NCI-H1105 (cell line): ENCODE results near the gene ST8SIA5.
A peak's percentile ranks its signal among the peaks of the same experiment; 100 is the strongest.
"Not testable (repeated sequence)": the region's sequence is repeated elsewhere in the genome, so short reads cannot be mapped to it uniquely, and the experiment has no call there.

Experiments used
- DNase-seq: peaks from one replicate; lab custom pipeline; 2025; lab: John Stamatoyannopoulos, UW

ST8SIA5 gene

DNA sequence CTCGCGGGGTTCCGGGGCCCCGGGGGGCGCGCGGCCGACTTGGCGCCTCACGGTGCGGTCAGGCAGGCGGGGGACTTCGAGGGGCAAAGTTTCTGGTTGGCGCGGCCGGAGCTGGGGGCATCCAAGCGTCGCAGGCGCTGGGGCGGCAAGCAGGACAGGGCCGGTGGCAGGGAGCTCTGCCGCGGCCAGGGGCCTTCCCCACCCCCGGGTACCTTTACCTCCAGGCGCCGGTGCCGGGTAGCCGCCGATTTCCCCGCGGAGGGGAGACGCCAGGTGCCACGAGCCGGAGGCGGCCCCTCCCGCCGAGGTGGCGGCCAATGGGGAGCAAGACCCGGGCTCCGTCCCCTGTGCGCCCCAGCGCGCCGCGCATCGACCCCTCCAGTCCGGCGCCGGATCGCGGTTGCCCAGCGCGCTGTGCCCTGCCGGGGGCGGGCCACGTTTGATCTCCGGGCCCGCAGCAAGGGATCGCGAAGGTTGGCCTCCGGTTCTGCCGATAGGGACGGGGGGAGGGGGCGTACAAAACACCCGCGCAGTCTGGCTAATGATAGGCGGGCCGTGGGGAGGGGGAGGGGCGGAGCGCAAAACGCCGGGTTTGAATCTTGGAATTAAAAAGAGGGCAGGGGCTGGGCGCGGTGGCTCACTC, at the start of gene ST8SIA5:
Gene ST8SIA5 (minus strand): TSS at position 495 of the 643 bp plus-strand sequence. CDS start 545 bp downstream, outside the sequence.
- peak; percentile 42 for DNase-seq

- not testable (repeated sequence) for DNase-seq
Observed at GRCh38 chr18:46795945-46796344, 39.1 kb upstream of the ST8SIA5 start.

GRCh38 chr18:46794607-46795006, 37.8 kb upstream of the ST8SIA5 start:
- no peak for DNase-seq

DNA sequence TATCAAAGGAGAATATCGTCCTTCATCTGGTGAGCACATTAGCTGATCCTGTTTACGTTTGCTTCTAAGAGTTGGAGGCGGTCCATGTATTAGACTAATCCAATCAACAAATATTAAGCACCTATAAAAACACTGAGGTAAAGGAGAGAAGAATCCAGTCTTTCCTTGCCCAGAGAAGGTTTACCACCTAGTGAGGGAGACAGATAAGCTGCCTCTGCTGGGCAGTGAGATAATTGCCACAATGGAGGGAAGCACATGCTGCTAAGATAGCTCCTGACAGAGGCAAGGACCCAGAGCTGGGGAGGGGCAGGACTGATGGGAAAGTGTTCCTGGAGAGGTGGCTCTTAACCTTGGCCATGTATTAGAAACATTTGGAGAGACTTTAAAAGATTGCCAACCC, 36.7 kb upstream of the ST8SIA5 start:
- DNase-seq: no peak

DNA sequence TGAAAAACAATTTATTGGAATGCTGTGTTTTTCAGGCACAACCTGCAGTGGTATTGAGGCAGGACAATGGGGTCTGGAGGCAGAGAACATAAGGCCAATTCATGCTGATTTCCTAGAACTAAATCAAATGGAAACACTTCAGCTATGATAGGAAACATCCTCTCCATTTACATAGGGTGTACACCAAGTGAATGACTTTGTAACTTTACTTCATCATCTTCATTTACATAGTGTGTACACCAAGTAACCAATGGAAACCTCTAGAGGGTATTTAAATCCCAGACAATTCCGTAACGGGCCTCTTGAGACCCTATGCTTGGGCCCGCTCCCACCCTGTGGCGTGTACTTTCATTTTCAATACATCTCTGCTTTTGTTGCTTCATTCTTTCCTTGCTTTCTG, 32.2 kb upstream of the ST8SIA5 start:
- DNase-seq: no peak

GRCh38 chr18:46787674-46788073, 30.8 kb upstream of the ST8SIA5 start:
- DNase-seq: no peak

GRCh38 chr18:46772357-46772756, 15.5 kb upstream of the ST8SIA5 start:
- no peak for DNase-seq

GRCh38 chr18:46771141-46771540, 14.3 kb upstream of the ST8SIA5 start:
- peak; percentile 31 for DNase-seq

DNA sequence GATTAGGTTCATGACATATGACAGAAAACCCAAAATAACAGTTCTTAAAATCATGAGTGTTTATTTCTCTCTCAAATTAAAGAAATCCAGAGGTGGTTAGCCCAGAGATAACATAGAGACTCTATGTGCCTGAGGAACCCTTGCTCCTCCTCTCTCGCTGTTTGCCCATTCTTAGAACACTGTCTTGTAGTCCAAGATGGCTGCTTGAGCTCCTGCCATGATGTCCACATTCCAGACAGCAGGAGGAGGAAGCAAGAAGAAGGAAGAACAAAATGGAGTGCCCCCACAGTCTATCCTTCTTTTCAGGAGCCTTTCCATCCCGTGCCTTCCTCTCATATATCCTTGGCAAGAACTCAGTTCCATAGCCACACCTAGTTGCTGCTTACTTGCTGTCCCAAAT, 13.9 kb upstream of the ST8SIA5 start:
- no peak for DNase-seq

GRCh38 chr18:46768166-46768921, 11.5 kb upstream of the ST8SIA5 start:
- DNase-seq: no peak

- no peak for DNase-seq
Observed at GRCh38 chr18:46767217-46767616, 10.4 kb upstream of the ST8SIA5 start.

- DNase-seq: no peak
Observed at GRCh38 chr18:46764586-46764985, 7.7 kb upstream of the ST8SIA5 start.

DNA sequence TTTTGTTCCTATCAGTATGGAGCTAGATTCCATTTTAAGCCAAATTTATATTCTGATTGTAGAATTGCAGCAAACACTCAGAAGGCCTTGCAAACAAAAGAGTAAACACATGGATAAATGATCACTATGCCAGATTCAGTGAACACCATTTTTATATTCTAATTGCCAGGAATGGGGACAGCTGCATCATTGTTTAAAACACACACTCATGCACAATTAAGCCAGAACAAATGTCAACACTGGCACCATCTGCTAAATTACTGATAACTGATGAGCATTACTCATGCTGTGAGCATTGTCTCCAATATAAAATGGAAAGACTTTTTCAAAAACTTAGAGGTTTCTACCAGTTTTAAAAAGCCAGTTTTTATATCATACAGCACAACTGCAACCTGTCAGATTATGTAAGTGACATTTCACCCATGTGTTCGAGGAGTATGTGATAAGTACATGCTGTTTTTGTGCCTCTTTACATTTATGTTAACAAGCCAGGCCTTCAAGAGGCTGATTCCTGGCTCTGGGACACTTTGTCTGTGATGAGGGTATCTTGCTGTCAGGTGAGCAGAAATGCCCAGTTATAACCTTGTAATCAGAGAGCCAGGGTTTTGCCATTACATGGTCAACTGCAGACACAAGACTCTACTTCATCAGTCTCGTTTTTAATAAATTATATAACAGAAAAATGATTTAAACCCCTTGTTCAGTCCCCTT, 4.4 kb upstream of the ST8SIA5 start:
- peak; percentile 79 for DNase-seq

GRCh38 chr18:46759890-46760289, 3.0 kb upstream of the ST8SIA5 start:
- peak; percentile 57 for DNase-seq

- DNase-seq: no peak
Observed at GRCh38 chr18:46756025-46756558, 761 bp downstream of the ST8SIA5 start.

- no peak for DNase-seq
Observed at GRCh38 chr18:46755315-46756024, 1.4 kb downstream of the ST8SIA5 start.

GRCh38 chr18:46754661-46755292, 2.1 kb downstream of the ST8SIA5 start:
- DNase-seq: no peak

GRCh38 chr18:46754188-46754587, 2.7 kb downstream of the ST8SIA5 start:
- no peak for DNase-seq

- DNase-seq: no peak
Observed at GRCh38 chr18:46751882-46752281, 5.0 kb downstream of the ST8SIA5 start.

- DNase-seq: no peak
Observed at GRCh38 chr18:46750626-46751025, 6.2 kb downstream of the ST8SIA5 start.

DNA sequence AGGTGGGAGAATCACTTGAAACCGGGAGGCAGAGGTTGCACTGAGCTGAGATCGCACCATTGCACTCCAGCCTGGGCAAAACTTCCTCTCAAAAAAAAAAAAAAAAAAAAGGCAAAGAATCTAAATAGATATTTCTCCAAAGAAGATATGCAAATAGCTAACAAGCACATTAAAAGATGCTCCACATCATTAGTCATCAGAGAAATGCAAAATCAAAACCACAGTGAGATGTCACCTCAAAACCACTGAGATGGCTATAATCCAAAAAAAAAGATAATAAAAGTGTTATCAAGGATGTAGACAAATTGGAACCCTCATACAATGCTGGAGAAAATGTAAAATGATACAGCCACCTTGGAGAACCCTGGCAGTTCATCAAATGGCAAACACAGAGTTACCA, 8.4 kb downstream of the ST8SIA5 start:
- no peak for DNase-seq

- no peak for DNase-seq
Observed at GRCh38 chr18:46740046-46740445, 16.8 kb downstream of the ST8SIA5 start.
